GM18508 (cell line): Measurements from ENCODE around the gene PDGFD.

Experiments
- ATAC-seq: cut with Tn5 transposase; IDR thresholded peaks from one replicate; pipeline ENCODE4 v1.9.1; 2021; ENCODE audit warnings: moderate number of reproducible peaks; ENCODE audit not compliant: insufficient read depth, unreplicated experiment

Gene PDGFD

DNA sequence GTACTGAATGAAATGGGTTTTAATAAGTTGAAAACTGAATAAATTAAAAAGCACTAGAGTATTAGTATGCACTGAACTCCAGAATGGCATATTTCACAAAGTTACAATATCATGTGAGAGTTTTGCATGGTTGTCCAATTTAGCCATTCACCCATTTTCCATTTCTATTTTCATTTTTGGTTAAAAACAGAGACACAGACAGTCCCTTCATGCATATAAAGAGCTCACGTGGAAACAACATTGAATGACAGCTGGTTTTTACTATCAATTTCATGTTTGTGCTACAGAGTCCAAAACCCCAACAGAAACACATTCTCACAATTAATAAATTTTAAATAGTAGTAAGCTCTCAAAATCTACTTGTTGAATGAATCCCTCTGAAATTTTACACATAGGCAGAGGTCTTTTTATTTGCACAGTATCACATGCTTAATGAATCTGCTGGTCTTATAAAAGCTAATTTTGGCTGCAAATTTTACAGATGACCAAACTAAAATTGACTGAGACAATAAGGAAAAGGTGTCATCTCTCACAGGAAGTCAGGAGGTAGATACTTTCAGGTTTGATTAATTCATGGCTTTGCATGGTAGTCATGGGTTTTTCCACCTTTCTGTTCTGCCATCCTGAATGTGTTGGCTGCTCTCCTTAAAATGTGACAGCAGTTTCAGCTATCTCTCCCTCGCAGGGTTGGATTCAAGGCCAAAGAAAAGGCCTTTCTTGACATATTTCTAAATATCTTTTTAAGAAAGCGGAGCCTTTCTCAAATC, 148.1 kb downstream of the PDGFD start:
- ATAC-seq = peak; percentile 70

DNA sequence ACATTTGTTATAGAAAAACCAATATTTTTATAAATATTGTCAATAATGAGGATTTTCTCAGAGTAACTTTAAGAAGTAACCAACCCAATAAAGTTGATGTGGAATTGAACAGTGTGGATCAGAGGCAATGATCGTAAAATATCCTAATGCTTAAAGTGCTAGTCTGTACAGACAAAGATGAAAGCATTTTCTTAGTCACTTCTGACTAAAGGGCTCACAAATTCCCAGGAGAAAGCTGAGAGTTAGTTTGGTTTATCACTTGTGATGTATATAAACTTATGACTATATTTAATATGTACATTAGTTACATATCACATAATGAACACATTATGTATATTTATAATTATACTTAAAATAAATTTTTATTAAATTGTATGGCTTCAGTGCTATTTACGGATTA, 152.9 kb downstream of the PDGFD start:
- ATAC-seq = no peak

DNA sequence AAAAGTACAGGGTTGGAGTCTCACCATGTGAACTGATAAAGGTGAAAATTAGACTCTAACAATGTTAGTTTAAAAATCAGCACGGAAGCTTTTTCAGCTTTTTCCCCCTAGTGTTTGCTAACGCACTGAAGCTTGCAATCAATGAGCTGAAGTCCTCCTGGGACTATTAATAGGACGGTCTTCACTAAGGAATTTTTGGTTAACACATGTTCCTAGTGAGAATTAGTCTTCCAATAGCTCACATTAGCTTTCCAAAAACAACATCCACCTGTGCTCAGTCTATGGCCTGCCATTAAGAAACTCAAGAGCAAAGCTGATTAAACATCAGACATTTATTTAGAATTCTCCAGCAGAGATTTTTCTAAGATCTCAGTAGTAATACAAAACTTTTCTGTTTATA, 154.2 kb downstream of the PDGFD start:
- no peak for ATAC-seq

DNA sequence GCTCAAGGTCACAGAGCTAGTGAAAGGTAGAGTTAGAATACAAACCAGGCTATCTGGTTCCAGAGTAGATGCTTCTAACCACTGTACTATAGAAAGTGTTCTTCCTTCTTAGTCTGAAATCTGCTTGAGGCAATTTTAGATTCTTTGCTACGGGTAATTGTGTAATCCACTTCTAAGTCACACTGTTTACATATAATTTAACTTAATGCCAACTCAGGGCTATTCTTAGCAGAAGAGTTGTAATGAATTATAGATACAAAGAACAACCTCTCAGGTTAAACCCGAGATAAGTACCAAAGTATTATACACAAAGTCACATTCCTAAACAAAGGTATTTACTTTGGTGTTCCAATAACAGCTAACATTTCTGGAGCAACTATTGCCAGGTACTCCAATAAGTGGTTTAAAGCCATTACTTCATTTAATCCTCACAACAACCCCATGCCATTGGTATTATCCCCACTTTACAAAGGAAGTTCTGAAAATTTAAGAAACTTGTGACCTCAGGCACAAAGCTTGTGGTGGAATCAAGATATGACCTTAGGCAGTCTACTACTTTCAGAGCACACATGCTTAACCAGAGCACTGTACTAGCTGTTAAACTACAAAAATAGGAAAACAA, 158.6 kb downstream of the PDGFD start:
- no peak for ATAC-seq

DNA sequence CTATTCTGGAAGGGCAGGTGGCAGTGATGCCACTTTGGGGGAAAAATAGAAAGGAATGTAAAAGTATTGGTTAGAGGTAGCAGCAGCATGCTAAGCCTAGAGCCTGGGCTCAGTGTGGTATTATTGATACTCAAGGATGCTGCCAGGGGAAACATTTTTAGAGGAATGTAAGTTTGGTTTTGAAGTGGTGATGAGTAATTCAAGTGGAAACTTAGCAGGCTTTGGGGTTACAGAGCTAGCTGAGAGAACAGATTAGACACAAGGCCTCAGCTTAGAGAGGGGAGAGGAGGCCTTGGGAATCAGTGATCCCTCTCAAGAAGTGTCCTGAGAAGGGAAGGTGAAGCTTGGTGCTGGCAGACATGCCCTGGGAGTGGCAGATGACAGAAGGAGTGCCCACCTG, 160.5 kb downstream of the PDGFD start:
- ATAC-seq = no peak

DNA sequence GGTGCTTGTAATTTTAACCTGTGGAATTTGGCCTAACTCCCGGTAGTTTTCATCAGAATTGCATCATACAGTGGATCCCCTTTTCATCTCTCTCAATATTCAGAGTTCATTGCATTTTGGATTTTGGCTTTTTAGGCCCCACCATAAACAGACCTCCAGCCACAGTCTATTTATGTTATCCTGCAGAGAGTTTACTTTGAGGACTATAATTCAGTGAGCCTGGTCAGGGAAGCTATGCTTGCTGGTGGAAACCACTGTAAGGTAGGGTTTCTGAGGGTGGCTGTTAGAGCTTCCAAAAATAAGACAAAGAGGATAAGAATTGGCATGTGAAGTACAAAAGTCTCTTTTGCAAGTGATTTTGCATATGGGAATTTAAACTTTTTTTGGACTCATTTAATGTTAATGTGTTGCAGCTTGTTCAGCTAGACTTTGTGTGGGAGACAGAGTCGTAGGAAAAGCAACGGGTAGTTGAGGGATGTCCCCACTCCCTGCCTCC, 162.3 kb downstream of the PDGFD start:
- no peak for ATAC-seq

DNA sequence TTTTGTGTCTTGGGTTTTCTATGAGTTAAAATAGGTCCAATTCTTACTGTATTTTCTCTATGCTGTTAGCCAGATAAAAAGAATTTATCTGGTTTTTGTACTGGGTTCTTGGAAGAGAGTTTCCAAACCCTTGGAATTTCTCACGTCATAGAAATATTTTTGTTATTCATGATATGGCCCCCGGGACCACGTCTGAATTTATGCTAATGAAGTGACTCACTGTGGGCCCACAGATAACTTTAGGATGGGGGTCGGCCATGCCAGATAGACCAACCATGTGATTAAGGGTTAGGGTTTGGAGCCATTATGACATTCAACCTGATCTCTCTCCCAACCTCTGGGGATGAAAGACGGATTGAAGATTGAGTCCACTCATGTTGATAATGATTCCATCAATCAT, 163.1 kb downstream of the PDGFD start:
- no peak for ATAC-seq

DNA sequence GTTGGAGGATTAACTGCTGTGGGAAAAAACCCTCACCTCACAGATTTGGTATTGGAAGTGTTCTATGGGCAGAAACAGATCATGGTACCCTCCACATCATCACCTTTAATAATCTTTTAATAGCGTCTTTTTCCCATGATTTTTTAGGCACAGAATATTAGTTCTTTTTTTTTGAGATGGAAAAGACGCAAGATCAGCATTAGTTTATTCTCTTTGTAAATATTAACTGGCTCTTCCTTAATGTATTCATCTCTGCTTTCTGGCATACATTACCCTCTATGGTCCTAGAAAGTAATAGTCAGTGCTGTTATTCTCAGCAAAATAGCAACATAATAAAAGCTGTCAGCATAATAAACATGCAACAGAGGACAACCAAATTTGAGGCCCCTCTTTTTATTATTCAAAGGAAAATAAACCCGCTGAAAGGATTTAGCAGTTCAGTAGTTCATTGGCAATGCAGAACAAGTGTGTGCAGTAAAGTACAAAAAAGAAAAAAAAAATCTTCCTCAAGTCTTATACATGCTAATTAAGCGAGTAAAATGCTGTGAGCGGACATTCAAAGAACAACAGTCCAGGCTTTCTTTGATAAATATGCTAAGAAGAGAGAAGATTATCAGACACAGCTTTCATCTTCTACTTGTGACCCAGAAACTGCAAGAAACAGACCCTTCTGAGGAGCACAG, 165.0 kb downstream of the PDGFD start:
- ATAC-seq = no peak

DNA sequence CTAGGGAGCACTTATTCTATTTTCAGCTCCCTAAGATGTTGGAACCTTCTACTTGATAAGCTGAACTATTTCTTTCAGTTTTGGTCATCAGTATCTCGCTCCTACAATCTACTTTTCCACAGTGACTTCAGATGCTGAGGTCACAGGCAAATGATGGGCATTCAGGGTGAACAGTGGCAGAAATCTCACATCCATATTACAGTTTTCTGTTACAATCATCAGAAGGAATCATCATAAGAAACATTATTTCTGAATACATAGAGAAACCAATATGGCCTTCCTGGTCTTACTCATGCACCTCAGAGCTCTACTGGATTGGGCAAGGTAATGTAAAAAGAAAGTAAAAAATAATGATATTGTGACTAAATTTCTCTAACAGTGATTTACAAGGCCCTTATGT, 166.9 kb downstream of the PDGFD start:
- peak; percentile 57 for ATAC-seq

DNA sequence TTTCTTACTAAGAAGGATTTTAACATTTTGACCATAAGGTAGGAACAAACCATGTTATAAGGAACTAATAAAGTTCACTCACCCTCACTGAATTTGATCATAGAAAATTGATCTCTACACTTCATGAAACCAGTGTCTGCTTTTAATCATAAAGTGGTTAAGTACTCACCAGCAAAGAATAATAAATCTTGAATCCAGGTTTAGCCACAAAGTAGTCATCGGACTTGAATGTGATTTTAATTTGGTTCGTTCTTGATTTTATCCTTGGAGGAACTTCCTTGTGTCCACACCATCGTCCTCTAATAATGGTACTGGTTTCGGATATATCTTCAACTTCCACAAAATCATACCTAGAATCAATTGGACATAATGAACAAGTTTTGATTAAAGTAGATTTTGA, 168.1 kb downstream of the PDGFD start:
- no peak for ATAC-seq

DNA sequence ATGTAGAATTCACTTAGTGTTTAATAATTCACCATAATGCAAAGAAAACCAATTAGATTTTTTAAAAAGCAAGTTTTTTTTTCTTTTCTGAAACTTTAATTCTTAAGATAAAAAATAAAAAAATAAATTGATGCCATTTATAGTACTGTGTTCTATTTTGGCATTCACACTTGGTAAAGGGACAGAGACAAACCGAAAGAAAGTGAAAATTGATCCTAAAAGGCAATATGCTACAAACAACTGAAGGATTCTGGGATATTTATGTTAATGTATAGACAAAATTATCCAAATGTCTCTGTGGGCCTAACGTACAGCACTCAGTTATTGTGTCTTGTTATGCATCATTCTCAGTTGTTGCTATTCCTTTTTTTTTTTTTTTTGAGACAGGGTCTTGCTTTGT, 169.4 kb downstream of the PDGFD start:
- ATAC-seq = no peak

DNA sequence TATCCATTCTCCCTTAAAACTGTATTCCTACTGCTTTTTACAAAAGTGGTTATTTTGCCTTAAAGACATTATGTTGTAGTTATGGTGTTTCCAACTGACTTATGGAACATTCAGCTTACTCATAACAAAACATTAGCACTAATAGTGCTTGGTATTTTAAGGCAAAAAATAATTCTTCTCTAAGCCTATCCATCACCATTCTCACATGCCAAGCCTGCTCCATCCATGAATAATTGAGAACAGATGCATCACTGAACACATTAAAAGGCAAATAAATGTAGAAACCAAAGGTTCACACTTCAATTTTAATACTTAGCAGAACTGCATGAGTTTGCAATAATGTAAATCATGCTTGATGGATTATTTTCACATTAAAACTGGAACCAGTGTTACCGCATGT, 169.9 kb downstream of the PDGFD start:
- ATAC-seq = no peak

DNA sequence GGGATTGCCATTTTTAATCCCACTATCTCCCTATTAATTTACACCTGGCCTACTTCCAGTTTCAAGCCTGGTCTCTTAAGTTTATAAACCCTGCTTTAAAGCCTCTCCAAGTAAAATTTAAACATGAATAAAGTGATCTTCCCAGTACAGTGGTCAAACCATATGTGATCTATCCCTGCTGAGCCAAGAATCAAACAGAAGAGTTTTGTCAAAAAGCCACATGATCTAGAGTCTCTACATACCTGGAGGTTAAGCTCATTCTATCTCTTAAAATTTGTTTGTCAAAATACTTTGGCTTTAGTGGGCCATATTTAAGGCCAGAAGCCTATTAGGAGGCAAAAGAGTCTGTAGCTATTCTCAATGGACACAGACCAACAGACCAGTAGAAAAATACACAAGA, 170.4 kb downstream of the PDGFD start:
- ATAC-seq = no peak

DNA sequence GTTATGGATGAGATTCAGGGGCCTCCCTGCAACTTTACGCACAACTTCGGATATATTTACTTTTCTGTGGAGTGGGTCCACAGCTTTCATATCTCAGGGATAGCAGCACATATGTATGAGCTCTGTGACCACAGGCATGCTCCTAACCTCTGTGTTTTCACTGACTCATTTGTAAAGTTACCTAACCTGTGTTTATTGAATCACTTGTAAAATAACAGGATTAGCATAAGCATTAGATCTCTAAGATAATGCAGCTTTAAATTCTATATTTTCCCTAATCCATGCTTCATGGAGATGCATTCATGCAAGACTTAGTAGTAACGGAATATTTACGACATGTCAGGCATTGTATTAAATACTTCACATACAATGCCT, 175.4 kb downstream of the PDGFD start:
- ATAC-seq = no peak

DNA sequence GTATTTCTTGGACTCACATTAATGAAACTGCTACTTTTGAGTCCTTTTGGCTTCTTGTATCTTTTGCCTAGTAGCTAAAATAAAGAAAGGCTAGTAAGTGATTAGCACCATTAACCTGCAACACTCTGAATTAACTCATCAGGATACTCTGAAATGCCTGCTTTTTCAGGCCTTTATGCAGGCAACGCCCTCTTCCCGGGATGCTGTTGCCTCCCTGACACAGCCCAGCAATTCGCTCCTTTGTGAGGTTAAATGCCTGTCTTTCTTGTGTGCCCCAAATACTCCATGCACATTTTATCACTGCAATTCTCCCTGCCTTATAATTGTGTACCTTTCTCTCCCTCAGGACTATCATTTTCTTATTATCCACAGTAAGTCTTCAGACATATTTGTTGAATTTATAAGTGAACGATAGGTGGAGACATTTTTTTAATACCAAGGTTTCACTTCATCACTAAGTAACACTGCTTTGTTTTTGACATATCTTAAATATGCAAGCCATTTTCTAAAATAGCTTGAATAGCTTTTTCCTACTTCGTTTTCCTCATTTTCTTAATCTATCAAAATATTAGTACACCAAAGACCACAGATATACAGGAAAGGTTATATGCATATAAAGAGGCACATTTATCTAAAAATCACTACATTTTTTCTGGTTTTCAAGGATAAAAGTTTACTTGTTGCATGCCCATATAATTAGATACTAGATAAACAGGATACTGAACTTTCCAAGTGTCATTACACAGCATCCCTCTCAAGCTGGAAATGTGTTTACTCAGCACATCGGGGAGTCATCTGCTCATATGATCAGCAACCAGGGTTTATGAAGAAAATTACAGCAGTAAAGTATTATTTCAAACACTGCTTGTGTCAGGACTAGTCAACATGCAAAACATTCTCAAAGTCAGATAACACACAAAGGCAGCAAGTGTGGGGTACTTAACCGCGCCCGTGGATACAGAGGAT, 176.0 kb downstream of the PDGFD start:
- no peak for ATAC-seq

DNA sequence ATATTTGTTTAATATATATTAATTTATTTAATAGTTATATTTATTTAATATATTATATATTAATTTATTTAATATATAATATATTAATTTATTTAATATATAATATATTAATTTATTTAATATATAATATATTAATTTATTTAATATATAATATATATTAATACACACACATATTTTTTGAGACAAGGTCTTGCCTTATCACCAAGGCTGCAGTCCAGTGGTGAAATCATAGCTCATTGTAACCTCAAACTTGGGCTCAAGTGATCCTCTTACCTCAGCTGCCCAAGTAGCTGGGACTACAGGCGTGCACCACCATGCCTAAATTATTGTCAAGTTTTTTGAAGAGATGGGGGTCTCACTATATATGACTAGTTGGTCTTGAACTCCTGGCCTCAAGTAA, 178.9 kb downstream of the PDGFD start:
- no peak for ATAC-seq

DNA sequence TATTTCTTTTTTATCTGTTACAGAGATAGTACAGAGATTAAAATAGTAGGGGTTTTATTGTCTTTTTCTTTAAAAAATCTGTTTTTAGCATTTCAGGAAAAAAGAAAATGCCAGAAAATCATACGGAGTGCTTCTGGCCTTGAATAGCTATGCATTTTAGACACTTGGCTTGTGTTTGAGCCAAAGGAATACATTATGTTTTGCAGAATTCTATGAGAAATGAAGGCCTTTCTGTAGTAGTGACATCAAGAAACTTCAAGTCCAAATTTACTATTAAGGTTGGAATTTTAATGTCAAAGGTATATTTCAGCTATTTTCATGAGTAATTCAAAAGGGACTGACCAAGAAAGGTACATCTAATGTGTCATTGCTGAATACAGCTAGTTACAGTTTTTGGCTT, 183.8 kb downstream of the PDGFD start:
- no peak for ATAC-seq

DNA sequence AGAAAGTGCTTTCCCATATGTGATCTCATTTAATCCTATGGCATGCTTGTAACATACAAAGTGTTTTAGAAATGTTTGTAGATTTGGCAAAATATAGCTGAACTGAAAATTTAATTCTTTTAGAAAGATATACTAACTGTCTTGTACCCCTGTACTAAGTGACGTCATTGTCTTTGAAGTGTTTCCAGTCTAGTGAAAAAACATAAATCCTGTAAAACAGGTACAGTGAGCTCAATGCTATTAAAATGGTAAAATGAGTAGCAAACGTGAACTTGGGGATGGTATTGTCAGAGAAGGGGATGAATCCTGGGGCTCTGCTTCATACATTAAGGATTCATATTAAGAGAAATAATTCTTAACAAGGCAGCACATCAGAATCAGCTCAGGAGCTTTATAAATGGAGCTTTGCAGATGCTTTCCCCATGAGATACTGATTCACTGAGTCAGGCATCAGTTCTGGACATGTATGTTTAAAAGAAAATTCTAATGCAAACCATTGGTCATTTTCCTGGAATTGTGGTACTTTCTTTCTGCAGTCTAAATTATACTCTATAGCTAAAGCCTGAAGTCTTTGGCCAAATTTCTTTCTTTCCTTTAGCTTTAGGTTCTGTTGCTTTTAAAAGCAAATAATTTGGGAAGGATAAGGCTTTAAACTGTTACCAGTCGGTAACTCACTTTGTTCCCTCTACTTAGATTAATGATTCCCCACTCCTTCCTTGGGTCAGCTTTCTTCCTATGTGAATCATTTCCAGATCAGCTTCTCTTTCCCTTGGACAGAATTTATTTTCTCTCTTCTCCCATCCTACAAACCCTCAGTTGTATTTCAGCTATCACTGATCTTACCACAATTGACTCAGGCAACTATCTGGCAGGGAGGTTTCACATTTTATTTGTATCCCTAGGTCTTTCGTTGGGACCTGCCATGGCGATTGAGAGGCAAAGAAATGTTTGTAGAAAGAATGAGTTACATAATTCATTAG, 185.0 kb downstream of the PDGFD start:
- ATAC-seq = no peak

DNA sequence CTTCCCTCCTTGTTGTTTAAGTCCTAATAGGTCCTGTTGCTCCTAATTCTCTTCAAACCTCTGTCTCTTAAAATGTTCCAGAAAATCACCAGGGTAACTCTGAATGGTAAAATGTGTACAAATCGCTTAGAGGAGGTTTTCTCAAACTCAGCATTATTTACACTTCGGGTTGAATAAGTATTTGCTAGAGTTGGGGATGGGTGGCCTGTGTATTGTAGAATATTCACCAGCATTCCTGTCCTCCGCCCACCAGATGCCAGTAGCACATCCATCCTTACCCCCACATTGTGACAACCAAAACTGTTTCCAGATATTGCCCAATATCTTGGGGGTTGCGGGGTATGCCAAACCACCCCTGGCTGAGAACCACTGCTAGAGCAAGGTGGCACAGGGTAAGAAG, 191.9 kb downstream of the PDGFD start:
- ATAC-seq = no peak
